HepG2 (cell line): ENCODE results near the gene MAP3K2. TPM values are rescaled to one million over a fixed set of nuclear protein-coding genes. Genes with fewer than 3 reads are reported as not detected.

Experiments used
- AHR ChIP-seq: IDR thresholded peaks from 2 replicates; pipeline ENCODE4 v1.6.1; 2018; ENCODE audit warnings: missing genetic modification reagents, missing compliant biosample characterization
- CREB1 ChIP-seq, 2 experiments: fragments of 450-650 bp in 1 of 2; IDR thresholded peaks; 2 replicates each; pipeline ENCODE4 v1.6.1; 2016 to 2017; ENCODE audit warnings: control low read depth in 1 of 2, mild to moderate bottlenecking in 1 of 2, missing compliant biosample characterization in 1 of 2, missing genetic modification characterization in 1 of 2
- HCFC1 ChIP-seq: fragments of 150-350 bp; IDR thresholded peaks from 2 replicates; pipeline ENCODE4 v1.6.1; 2014; ENCODE audit warnings: low read depth, low read length
- HOXA5 ChIP-seq: sonication (generic); formaldehyde crosslinking; IDR thresholded peaks from 2 replicates; pipeline ENCODE4 v1.4.0; 2020; ENCODE audit warnings: missing genetic modification reagents
- KDM3A ChIP-seq: IDR thresholded peaks from 2 replicates; pipeline ENCODE4 v1.6.1; 2018; ENCODE audit warnings: low read depth, missing compliant biosample characterization
- KDM5A ChIP-seq: fragments of 200-600 bp; sonication (generic); IDR thresholded peaks from 2 replicates; pipeline ENCODE4 v1.7.0; 2018; ENCODE audit warnings: antibody characterized with exemption, mild to moderate bottlenecking, low read length, borderline replicate concordance
- NRL ChIP-seq: sonication (generic); formaldehyde crosslinking; IDR thresholded peaks from 2 replicates; pipeline ENCODE4 v1.5.0; 2020; ENCODE audit warnings: missing genetic modification reagents, mild to moderate bottlenecking, moderate library complexity, borderline replicate concordance
- REPIN1 ChIP-seq: sonication (generic); formaldehyde crosslinking; IDR thresholded peaks from 2 replicates; pipeline ENCODE4 v1.8.0; 2022; ENCODE audit warnings: missing genetic modification reagents, low read depth, mild to moderate bottlenecking, borderline replicate concordance
- RERE ChIP-seq: IDR thresholded peaks from 2 replicates; pipeline ENCODE4 v1.6.1; 2016; ENCODE audit warnings: low read depth, missing genetic modification reagents, missing compliant biosample characterization
- SP4 ChIP-seq: sonication (generic); formaldehyde crosslinking; IDR thresholded peaks from 2 replicates; pipeline ENCODE4 v1.8.1; 2023; ENCODE audit warnings: mild to moderate bottlenecking, missing genetic modification reagents
- SRF ChIP-seq: IDR thresholded peaks from 2 replicates; pipeline ENCODE4 v1.6.1; 2011; ENCODE audit warnings: mild to moderate bottlenecking, low read depth, low read length, moderate library complexity
- SRY ChIP-seq: sonication (generic); formaldehyde crosslinking; IDR thresholded peaks from 2 replicates; pipeline ENCODE4 v1.8.0; 2022; ENCODE audit warnings: mild to moderate bottlenecking, missing genetic modification reagents
- TBP ChIP-seq: sonication (generic); formaldehyde crosslinking; IDR thresholded peaks from 2 replicates; pipeline ENCODE4 v1.5.0; 2020; ENCODE audit warnings: missing genetic modification reagents
- TOE1 ChIP-seq: sonication (generic); formaldehyde crosslinking; IDR thresholded peaks from 2 replicates; pipeline ENCODE4 v1.4.0; 2020; ENCODE audit warnings: mild to moderate bottlenecking, missing genetic modification reagents
- ZFP41 ChIP-seq: sonication (generic); formaldehyde crosslinking; IDR thresholded peaks from 2 replicates; pipeline ENCODE4 v1.4.0; 2020; ENCODE audit warnings: mild to moderate bottlenecking, missing genetic modification reagents, borderline replicate concordance
- ZHX1 ChIP-seq: sonication (generic); formaldehyde crosslinking; IDR thresholded peaks from 2 replicates; pipeline ENCODE4 v1.8.1; 2022; ENCODE audit warnings: low read depth, mild to moderate bottlenecking, missing genetic modification reagents
- ZNF354B ChIP-seq: sonication (generic); formaldehyde crosslinking; IDR thresholded peaks from 2 replicates; pipeline ENCODE4 v1.8.0; 2022; ENCODE audit warnings: mild to moderate bottlenecking, missing genetic modification reagents
- ZNF781 ChIP-seq: sonication (generic); formaldehyde crosslinking; IDR thresholded peaks from 2 replicates; pipeline ENCODE4 v1.5.1; 2020; ENCODE audit warnings: borderline replicate concordance, mild to moderate bottlenecking, missing genetic modification reagents; ENCODE audit errors: not compliant biosample characterization
- ZNF83 ChIP-seq: sonication (generic); formaldehyde crosslinking; IDR thresholded peaks from 2 replicates; pipeline ENCODE4 v1.4.0; 2020; ENCODE audit warnings: missing genetic modification reagents, mild to moderate bottlenecking, borderline replicate concordance
- polyA plus RNA-seq, 8 experiments: library from polyadenylated mRNA; depleted of rRNA in 3 of 8; stranded (reverse) in 7 of 8; unstranded in 1 of 8; fragments of >200 nt; fragmentation: Illumina TruSeq in 4 of 8; extraction: Trizol in 4 of 8; gene quantifications; 2 replicates each; pipeline versions ENCODE4 v1.2.1 to v1.2.3, GENCODE V29; 2011 to 2016; ENCODE audit warnings: low read depth in 4 of 8, missing spikeins in 1 of 8, mixed read lengths in 1 of 8; ENCODE audit not compliant: insufficient read depth in 1 of 8
- total RNA-seq, 5 experiments: library from RNA; depleted of rRNA; stranded (reverse); fragments of >200 nt; fragmentation: Illumina TruSeq; extraction: Trizol; gene quantifications; 2 replicates each; pipeline ENCODE4 v1.2.3, GENCODE V29; 2016; ENCODE audit warnings: low read depth in 1 of 5
- TF ChIP-seq, protein P1 (sequence below): IDR thresholded peaks from 2 replicates; pipeline ENCODE4 v1.6.1; 2016; ENCODE audit warnings: mild to moderate bottlenecking, missing biosample characterization, missing genetic modification reagents

Gene MAP3K2
- total and polyA plus RNA-seq, 2 of the 13 experiments (the other 11 are each of a cell fraction or from before 2014, with no cell fraction given) = 12.2 to 37.2 TPM

DNA sequence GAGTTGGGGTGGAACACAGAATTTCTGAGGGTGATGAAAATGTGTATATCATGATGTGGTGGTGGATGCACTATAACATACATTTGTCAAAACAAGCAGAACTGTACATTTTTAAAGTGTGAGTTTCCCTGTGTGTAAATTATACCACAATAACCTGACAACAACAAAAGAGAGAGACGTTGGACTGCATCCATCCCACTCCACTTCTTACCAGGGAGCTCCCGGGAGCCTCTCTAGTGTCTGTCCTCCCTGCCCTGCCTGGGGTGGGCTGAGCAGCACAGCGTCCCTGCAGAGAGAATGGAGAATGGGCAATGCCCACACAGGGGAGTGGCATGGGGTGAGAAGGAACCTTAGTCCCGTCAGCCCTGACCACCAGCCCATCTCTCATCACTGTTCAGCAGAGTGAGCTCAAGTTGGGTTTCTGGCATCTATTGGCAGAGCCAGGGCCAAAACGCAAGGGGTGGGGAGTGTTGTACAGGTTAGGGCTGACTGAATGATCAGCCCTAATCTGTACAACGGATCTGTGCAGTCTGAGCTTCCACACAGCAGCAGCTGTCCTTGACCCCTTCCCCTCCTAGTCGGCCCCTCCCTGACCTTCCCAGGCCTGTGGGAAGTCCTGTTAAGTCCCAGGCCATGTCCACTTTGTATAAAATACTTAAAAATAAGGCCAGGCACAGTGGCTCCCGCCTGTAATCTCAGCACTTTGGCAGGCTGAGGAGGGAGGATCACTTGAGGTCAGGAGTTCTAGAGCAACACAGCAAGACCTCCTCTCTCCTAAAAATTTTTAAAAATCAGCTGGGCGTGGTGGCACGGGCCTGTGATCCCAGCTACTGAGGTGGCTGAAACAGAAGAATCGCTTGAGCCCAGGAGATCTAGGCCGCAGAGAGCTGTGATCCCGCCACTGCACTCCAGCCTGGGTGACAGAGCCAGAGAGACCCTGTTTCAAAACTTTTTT lies 27.1 kb upstream of the MAP3K2 start (continued):
- peak; percentile 51; the same call in 1 of the 2 replicates for TF ChIP-seq ZHX1 (CRISPR knock-in tag)
- no peak for TF ChIP-seq RERE (CRISPR knock-in tag)
- no peak for TF ChIP-seq NRL (CRISPR knock-in tag)
- TF ChIP-seq CREB1 (IDR thresholded peaks at IDR 0.05) = no peak
- no peak for TF ChIP-seq CREB1 (CRISPR knock-in tag; IDR thresholded peaks at IDR 0.05)
- no peak for TF ChIP-seq ZNF83
- peak; percentile 67 for TF ChIP-seq REPIN1 (CRISPR knock-in tag)
- TF ChIP-seq, protein P1, sequence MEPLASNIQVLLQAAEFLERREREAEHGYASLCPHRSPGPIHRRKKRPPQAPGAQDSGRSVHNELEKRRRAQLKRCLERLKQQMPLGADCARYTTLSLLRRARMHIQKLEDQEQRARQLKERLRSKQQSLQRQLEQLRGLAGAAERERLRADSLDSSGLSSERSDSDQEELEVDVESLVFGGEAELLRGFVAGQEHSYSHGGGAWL = no peak
- TF ChIP-seq TOE1 (CRISPR knock-in tag) = no peak
- no peak; the same call in 1 of the 2 replicates for TF ChIP-seq SP4 (CRISPR knock-in tag)
- TF ChIP-seq SRF = no peak
- peak; percentile 90 for TF ChIP-seq KDM3A (CRISPR knock-in tag)
- peak; percentile 78; the same call in 1 of the 2 replicates for TF ChIP-seq AHR (CRISPR knock-in tag)
- no peak for TF ChIP-seq HCFC1
- no peak for TF ChIP-seq TBP (CRISPR knock-in tag)
- TF ChIP-seq HOXA5 (CRISPR knock-in tag) = peak; percentile 16; the same call in 1 of the 2 replicates
- no peak for TF ChIP-seq ZFP41
- TF ChIP-seq KDM5A = no peak
- TF ChIP-seq ZNF354B = 0 out of 2 replicates have a peak, but pooled peaks have one; percentile 63
- 0 out of 2 replicates have a peak, but pooled peaks have one; percentile 32 for TF ChIP-seq SRY
- no peak for TF ChIP-seq ZNF781 (CRISPR knock-in tag)
